Panc1 (cell line): ENCODE measurements around the gene DHX32.

Experiments
- POLR2AphosphoS5 ChIP-seq: IDR thresholded peaks from 2 replicates; pipeline ENCODE4 v1.6.1; 2012; ENCODE audit warnings: mild to moderate bottlenecking, low read depth, low read length, moderate library complexity
- TCF7L2 ChIP-seq: IDR thresholded peaks from 2 replicates; pipeline ENCODE4 v1.6.1; 2011; ENCODE audit warnings: mild to moderate bottlenecking, low read depth, low read length, inconsistent platforms
- TF ChIP-seq, protein P1 (sequence below): fragments of 450-650 bp; IDR thresholded peaks from 2 replicates; pipeline ENCODE4 v1.5.1; 2017; ENCODE audit warnings: mild to moderate bottlenecking
- TF ChIP-seq, protein P2 (sequence below), 2 experiments: IDR thresholded peaks; 2 replicates each; pipeline ENCODE4 v1.6.1; 2011 to 2012; ENCODE audit warnings: low read depth in 2 of 2, control low read depth in 1 of 2, low read length in 1 of 2, mild to moderate bottlenecking in 1 of 2, moderate library complexity in 1 of 2; ENCODE audit not compliant: insufficient read depth in 1 of 2

DNA sequence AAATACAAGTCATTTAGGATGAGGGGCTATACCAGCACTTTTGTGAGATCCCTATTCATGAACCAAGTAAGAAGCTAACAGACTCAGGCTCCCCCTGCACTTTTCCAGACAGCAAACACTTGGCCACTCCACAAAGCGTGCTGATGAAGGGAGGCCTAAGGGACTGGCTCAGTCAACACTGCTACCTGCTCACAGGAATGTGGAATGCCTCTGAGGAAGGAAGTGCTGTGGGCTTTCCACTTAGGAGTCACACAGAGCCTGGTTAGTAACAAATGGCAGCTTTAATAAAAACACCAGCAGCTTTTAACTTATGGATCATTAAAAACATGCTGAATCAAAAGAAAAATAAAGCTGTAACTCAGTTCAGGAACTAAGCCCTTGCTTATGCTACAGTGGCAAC lies 73.0 kb downstream of the DHX32 start:
- TF ChIP-seq, protein P1, sequence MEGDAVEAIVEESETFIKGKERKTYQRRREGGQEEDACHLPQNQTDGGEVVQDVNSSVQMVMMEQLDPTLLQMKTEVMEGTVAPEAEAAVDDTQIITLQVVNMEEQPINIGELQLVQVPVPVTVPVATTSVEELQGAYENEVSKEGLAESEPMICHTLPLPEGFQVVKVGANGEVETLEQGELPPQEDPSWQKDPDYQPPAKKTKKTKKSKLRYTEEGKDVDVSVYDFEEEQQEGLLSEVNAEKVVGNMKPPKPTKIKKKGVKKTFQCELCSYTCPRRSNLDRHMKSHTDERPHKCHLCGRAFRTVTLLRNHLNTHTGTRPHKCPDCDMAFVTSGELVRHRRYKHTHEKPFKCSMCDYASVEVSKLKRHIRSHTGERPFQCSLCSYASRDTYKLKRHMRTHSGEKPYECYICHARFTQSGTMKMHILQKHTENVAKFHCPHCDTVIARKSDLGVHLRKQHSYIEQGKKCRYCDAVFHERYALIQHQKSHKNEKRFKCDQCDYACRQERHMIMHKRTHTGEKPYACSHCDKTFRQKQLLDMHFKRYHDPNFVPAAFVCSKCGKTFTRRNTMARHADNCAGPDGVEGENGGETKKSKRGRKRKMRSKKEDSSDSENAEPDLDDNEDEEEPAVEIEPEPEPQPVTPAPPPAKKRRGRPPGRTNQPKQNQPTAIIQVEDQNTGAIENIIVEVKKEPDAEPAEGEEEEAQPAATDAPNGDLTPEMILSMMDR = no peak
- TF ChIP-seq POLR2AphosphoS5 = no peak
- TF ChIP-seq, protein P2, sequence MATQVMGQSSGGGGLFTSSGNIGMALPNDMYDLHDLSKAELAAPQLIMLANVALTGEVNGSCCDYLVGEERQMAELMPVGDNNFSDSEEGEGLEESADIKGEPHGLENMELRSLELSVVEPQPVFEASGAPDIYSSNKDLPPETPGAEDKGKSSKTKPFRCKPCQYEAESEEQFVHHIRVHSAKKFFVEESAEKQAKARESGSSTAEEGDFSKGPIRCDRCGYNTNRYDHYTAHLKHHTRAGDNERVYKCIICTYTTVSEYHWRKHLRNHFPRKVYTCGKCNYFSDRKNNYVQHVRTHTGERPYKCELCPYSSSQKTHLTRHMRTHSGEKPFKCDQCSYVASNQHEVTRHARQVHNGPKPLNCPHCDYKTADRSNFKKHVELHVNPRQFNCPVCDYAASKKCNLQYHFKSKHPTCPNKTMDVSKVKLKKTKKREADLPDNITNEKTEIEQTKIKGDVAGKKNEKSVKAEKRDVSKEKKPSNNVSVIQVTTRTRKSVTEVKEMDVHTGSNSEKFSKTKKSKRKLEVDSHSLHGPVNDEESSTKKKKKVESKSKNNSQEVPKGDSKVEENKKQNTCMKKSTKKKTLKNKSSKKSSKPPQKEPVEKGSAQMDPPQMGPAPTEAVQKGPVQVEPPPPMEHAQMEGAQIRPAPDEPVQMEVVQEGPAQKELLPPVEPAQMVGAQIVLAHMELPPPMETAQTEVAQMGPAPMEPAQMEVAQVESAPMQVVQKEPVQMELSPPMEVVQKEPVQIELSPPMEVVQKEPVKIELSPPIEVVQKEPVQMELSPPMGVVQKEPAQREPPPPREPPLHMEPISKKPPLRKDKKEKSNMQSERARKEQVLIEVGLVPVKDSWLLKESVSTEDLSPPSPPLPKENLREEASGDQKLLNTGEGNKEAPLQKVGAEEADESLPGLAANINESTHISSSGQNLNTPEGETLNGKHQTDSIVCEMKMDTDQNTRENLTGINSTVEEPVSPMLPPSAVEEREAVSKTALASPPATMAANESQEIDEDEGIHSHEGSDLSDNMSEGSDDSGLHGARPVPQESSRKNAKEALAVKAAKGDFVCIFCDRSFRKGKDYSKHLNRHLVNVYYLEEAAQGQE (IDR thresholded peaks at IDR 0.05; ENCODE audit: insufficient read depth in 1 of 2, low read depth in 2 of 2, low read length in 1 of 2) = no peak
- TF ChIP-seq TCF7L2 = no peak
